A673 (cell line): Measurements from ENCODE around the gene IMPDH1. TPM values are rescaled to one million over a fixed set of nuclear protein-coding genes. Genes with fewer than 3 reads are reported as not detected.

Source experiments
- Bru-seq: library from RNA; stranded (reverse); fragments of 400-500 nt; gene quantifications from one replicate; lab custom pipeline; 2021; lab: Mats Ljungman, UMichigan
- BruChase-seq, 2 experiments: library from RNA; stranded (reverse); fragments of 400-500 nt; gene quantifications; one replicate each; lab custom pipeline; 2021; lab: Mats Ljungman, UMichigan
- BruUV-seq: library from RNA; stranded (reverse); fragments of 400-500 nt; replicated peaks from 2 replicates; lab custom pipeline; 2021; lab: Mats Ljungman, UMichigan
- CTCF ChIA-PET: fragments of 300-600 bp; sonication (Branson Sonifier 250); formaldehyde crosslinking; loops from one replicate; lab custom pipeline; 2022; ENCODE audit warnings: antibody characterized with exemption; lab: Charles Lee
- POLR2A ChIA-PET: fragments of 300-600 bp; sonication (Branson Sonifier 250); formaldehyde crosslinking; loops from one replicate; lab custom pipeline; 2022; ENCODE audit warnings: antibody characterized with exemption; ENCODE audit not compliant: low non-redundant PET; lab: Charles Lee
- DNase-seq: peaks from one replicate; pipeline ENCODE4 v3.0.0-alpha.2; 2015; ENCODE audit warnings: low spot score
- H3K27ac ChIP-seq: fragments of 200-600 bp; sonication (generic); 2 replicates; pipeline ENCODE4 v1.5.1; 2016; ENCODE audit warnings: mixed run types, low read depth, mild to moderate bottlenecking, mixed read lengths, antibody characterized with exemption, low read length; ENCODE audit not compliant: poor library complexity, severe bottlenecking
- H3K27me3 ChIP-seq: fragments of 200-600 bp; sonication (generic); replicated peaks from 2 replicates; pipeline ENCODE4 v1.6.1; 2017; ENCODE audit warnings: mixed run types, low read depth, mild to moderate bottlenecking, mixed read lengths, antibody characterized with exemption, low read length; ENCODE audit not compliant: insufficient read depth, poor library complexity
- H3K36me3 ChIP-seq: fragments of 200-600 bp; sonication (generic); 2 replicates; pipeline ENCODE4 v1.6.1; 2016; ENCODE audit warnings: mixed run types, mild to moderate bottlenecking, mixed read lengths, antibody characterized with exemption, low read length; ENCODE audit not compliant: insufficient read depth, poor library complexity, severe bottlenecking
- H3K4me1 ChIP-seq: fragments of 200-600 bp; sonication (generic); 2 replicates; pipeline ENCODE4 v1.6.1; 2017; ENCODE audit warnings: mixed run types, mild to moderate bottlenecking, mixed read lengths, antibody characterized with exemption, low read length; ENCODE audit not compliant: insufficient read depth, poor library complexity, severe bottlenecking
- H3K4me3 ChIP-seq: fragments of 200-600 bp; sonication (generic); 2 replicates; pipeline ENCODE4 v1.5.1; 2016; ENCODE audit warnings: low read depth, mixed run types, mild to moderate bottlenecking, mixed read lengths, low read length; ENCODE audit not compliant: poor library complexity, severe bottlenecking
- H3K9me3 ChIP-seq: fragments of 200-600 bp; sonication (generic); 2 replicates; pipeline ENCODE4 v1.6.1; 2016; ENCODE audit warnings: mixed run types, low read depth, mild to moderate bottlenecking, mixed read lengths, antibody characterized with exemption, low read length; ENCODE audit not compliant: poor library complexity, severe bottlenecking
- CTCF ChIP-seq: fragments of 300-800, 200-600 bp; sonication (generic); conservative IDR thresholded peaks from 2 replicates; pipeline ENCODE4 v1.5.1; 2017; ENCODE audit warnings: low read depth, mild to moderate bottlenecking, antibody characterized with exemption, low read length, moderate library complexity, mixed read lengths
- EZH2 ChIP-seq: fragments of 200-600 bp; sonication (generic); IDR thresholded peaks from 2 replicates; pipeline ENCODE4 v1.6.1; 2017; ENCODE audit warnings: borderline replicate concordance, low read depth, mild to moderate bottlenecking, mixed read lengths, antibody characterized with exemption, low read length; ENCODE audit not compliant: poor library complexity, severe bottlenecking
- intact Hi-C: fragments of 100-400 bp; cut with micrococcal nuclease; formaldehyde crosslinking; loops from one replicate; pipeline ENCODE4 v1.10.0; 2022; ENCODE audit not compliant: unreplicated experiment
- long read RNA-seq: library from polyadenylated mRNA; stranded (forward); transcript quantifications from one replicate; pipeline ENCODE4 v2.0.0, GENCODE V29; 2022
- total RNA-seq: library from RNA; stranded (reverse); gene quantifications from 2 replicates; pipeline ENCODE4 v1.2.3, GENCODE V29; 2021

The IMPDH1 gene
- total RNA-seq (74.4 and 92.6 TPM in 2 replicates), Bru-seq, nascent RNA (percentile 64 among the genes with signal in this experiment), BruChase-seq, experiment 1, labeled RNA remaining after a 2-hour chase (percentile 61 among the genes with signal in this experiment), BruChase-seq, experiment 2, labeled RNA remaining after a 6-hour chase (percentile 66 among the genes with signal in this experiment)
- long read RNA-seq, transcript IMPDH1-214 (13 exons, 2,283 nt): major isoform, 7 of 211 reads
- long read RNA-seq, transcript IMPDH1-202 (15 exons, 2,479 nt): major isoform, 7 of 211 reads
- long read RNA-seq, partial matches to known transcripts: 154 of 211 reads
- long read RNA-seq, other reads (novel, unspliced or antisense): 43 of 211 reads

DNA sequence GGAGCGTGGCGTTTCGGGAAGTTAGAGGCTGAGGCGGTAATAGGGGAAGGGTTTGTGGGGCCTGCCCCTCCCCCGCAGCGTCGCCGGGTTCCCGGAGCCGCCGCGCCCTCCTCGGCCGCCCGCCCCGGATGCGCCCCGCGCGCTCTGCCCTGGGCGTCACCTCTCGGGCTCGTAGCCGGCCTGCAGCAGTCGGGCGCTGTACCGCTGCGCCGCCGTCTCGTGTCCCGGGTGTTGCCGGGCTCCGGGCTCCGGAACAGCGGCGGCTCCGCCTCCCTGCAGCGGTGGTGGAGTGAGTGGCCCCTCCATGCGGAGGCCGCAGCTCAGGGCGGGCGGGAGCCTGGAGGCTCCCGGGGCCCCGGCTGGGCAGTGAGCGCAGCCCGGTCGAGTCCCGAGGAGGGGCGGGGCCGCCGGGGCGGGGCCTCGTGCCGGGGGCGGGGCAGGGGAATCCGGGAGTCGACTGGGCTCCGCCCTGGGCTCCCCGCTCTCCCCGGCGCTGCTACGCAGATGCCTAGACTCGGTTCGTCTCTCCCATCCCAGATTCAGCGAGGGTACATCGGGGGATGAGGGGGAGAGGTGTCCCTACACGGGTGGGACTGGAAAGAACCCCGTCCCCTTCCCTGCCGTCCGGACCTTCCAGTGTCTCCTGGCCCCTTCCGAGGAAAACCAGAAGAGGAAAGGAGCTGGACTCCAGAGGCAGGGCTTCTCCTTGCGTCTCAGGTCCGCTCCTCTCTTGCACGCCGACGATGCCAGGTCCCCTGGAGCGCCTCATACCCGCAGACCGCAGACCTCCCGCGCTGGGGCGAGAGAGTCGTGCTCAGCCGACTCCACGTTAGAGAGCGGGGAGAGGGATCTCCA, at the start of gene IMPDH1:
Gene IMPDH1, minus strand, starts transcription at position 387 of the 855 bp plus-strand sequence. Its CDS starts 81 bp downstream, at position 306.
- H3K4me1 ChIP-seq: peaks cover 35% of the 10 kb centered on the region
- BruUV-seq: no TSS peak
- H3K27me3 ChIP-seq: no peaks in the 10 kb centered on the region
- no peaks in the 10 kb centered on the region for H3K36me3 ChIP-seq
- POLR2A ChIA-PET: no interaction called here
- peak within 1 kb of the TSS; percentile 56 for H3K27ac ChIP-seq
- no peaks in the 10 kb centered on the region for H3K9me3 ChIP-seq
- intact Hi-C loops: no loop called here
- peak within 1 kb of the TSS; percentile 67 for H3K4me3 ChIP-seq
- CTCF ChIA-PET: no interaction called here
- no peak for TF ChIP-seq CTCF
- TF ChIP-seq EZH2: no peak
- DNase-seq: peak; percentile 83

DNA sequence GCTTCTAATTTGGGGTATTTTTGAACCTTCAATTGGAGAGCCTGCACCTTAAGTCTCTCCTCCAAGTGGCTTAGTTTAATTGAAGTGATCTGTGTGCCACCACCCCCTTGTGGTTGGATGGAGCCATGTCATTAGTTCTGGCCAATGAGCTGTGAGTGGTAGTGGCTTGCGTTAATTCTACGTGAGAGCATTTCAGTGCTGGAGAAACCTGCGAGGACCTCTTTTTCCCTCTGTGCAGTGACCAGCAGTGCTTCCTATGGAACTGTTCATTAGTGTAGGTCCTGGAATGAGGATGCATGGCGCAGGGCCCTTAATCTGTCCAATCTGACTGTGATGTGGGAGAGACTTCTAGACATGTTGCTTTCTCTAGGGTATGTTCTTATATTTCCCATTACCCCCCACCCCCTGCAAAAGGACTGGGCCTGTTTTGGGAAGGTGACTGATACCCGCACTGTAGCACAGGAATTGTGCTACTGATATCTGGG, 49.7 kb upstream of the IMPDH1 start:
- intact Hi-C loops: loop anchor here (1.0 to 2.0 kb wide), 2 partner anchors 32 to 61 kb away; no protein-coding TSS in a partner anchor

More for the DNA sequence above, 49.7 kb upstream of the IMPDH1 start:
- Histone ChIP-seq H3K9me3 (no peaks in the 10 kb centered on the region), H3K27ac (no peak overlapping the region), H3K27me3 (no peaks in the 10 kb centered on the region), H3K4me3 (no peak overlapping the region), H3K4me1 (peaks cover 25% of the 10 kb centered on the region), H3K36me3 (peaks cover 17% of the 10 kb centered on the region)
- ChIA-PET POLR2A (interaction anchor here (0.6 kb wide), 1 partner anchor 874 kb away, joined by 3 read pairs; no protein-coding TSS in a partner anchor), CTCF (interaction anchor here (0.5 to 3.1 kb wide), 8 partner anchors 15 to 1580 kb away, joined by 3 to 27 read pairs (median 3); no protein-coding TSS in a partner anchor)
- TF ChIP-seq EZH2: no peak
- TF ChIP-seq CTCF: peak; percentile 79
- DNase-seq: peak; percentile 84
- no TSS peak for BruUV-seq
